Retinal pigment epithelial cell (primary cell): Measurements from ENCODE around the gene PCCA.

ENCODE experiments used
- DNase-seq: peaks from one replicate; pipeline ENCODE4 v3.0.0-alpha.2; 2010; ENCODE audit warnings: low read depth
- H3K4me3 ChIP-seq: 2 replicates; pipeline ENCODE4 v1.5.1; 2011; ENCODE audit warnings: mild to moderate bottlenecking, low read length, control low read depth, moderate library complexity
- CTCF ChIP-seq: conservative IDR thresholded peaks from 2 replicates; pipeline ENCODE4 v1.5.1; 2011; ENCODE audit warnings: low read depth, low read length, control low read depth, inconsistent platforms

PCCA gene

GRCh38 chr13:100397627-100398026 is 308.7 kb downstream of the PCCA start:
- no peak for DNase-seq
- no peak overlapping the region for H3K4me3 ChIP-seq
- no peak for TF ChIP-seq CTCF

- no peak for DNase-seq
- TF ChIP-seq CTCF: no peak
- H3K4me3 ChIP-seq: no peak overlapping the region
Observed at GRCh38 chr13:100398360-100398759, 309.5 kb downstream of the PCCA start.

GRCh38 chr13:100399455-100399854 is 310.6 kb downstream of the PCCA start:
- DNase-seq: no peak
- no peak overlapping the region for H3K4me3 ChIP-seq
- no peak for TF ChIP-seq CTCF

- no peak for TF ChIP-seq CTCF
- DNase-seq: no peak
- no peak overlapping the region for H3K4me3 ChIP-seq
Observed at GRCh38 chr13:100403675-100404074, 314.8 kb downstream of the PCCA start.

- no peak for TF ChIP-seq CTCF
- no peak overlapping the region for H3K4me3 ChIP-seq
- no peak for DNase-seq
Observed at GRCh38 chr13:100409132-100409531, 320.2 kb downstream of the PCCA start.

GRCh38 chr13:100423375-100423774 is 334.5 kb downstream of the PCCA start:
- no peak overlapping the region for H3K4me3 ChIP-seq
- DNase-seq: no peak
- TF ChIP-seq CTCF: no peak

- H3K4me3 ChIP-seq: no peak overlapping the region
- no peak for TF ChIP-seq CTCF
- DNase-seq: no peak
Observed at GRCh38 chr13:100428986-100429385, 340.1 kb downstream of the PCCA start.
